Mesothelial cell of epicardium (in vitro differentiated cells): Measurements from ENCODE around the gene SLC7A5. TPM values are rescaled to one million over a fixed set of nuclear protein-coding genes. Genes with fewer than 3 reads are reported as not detected.

ENCODE experiments used
- DNase-seq, 2 experiments: peaks; one replicate each; pipeline ENCODE4 v3.0.0; 2021; ENCODE audit warnings: low spot score in 2 of 2; ENCODE audit not compliant: unreplicated experiment in 2 of 2
- H3K27ac Mint-ChIP-seq: 2 replicates; pipeline ENCODE4 v1.8.0; 2021; ENCODE audit warnings: mixed read lengths
- H3K27me3 Mint-ChIP-seq: 2 replicates; pipeline ENCODE4 v1.8.0; 2021; ENCODE audit warnings: low read depth, mixed read lengths
- H3K36me3 Mint-ChIP-seq: 2 replicates; pipeline ENCODE4 v1.8.0; 2021; ENCODE audit warnings: mixed read lengths
- H3K4me1 Mint-ChIP-seq: 2 replicates; pipeline ENCODE4 v1.8.0; 2021; ENCODE audit warnings: mixed read lengths
- H3K4me3 Mint-ChIP-seq: 2 replicates; pipeline ENCODE4 v1.8.0; 2021; ENCODE audit warnings: mild to moderate bottlenecking, moderate library complexity, mixed read lengths
- H3K9me3 Mint-ChIP-seq: 2 replicates; pipeline ENCODE4 v1.8.0; 2021; ENCODE audit warnings: mixed read lengths
- total RNA-seq: library from RNA; stranded (reverse); gene quantifications from 3 replicates; pipeline ENCODE4 v1.2.1, GENCODE V29; 2021
- TF ChIP-seq, protein P1 (sequence below): fragments of 200-600 bp; sonication (generic); IDR thresholded peaks from one replicate; pipeline ENCODE4 v1.5.0; 2021; ENCODE audit warnings: antibody characterized with exemption; ENCODE audit not compliant: unreplicated experiment

The SLC7A5 gene
- total RNA-seq, 1 donor from 2014 or later, result 70.0 TPM

DNA sequence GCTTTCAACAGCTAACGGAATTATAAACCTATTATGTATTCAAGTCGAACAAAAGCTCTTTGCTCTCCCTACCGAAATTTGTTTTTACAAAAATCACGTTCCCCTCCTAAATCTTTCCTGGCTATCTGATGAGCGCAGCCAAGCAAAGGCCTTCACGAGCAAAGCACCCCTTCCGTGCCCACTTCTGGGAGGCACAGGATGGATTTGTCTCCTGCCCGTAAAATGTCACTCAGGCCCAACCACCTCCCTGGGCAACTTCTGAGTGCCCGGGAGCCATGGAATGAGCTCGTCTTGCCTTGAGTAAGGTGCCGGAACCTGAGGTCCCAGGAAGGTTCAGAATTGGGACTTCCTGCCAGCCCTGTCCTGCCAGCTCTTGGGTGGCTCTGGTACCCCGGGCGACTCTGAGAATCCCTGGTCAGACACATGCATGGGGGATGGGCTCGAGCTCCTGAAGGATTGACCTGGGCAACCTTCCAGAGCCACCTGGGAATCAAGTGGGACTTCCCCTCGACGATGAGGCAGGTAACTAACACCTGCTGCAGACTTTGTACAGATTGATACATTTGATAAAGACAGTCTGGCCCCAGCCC lies 19.8 kb downstream of the SLC7A5 start:
- Mint-ChIP-seq H3K4me3 (no peak overlapping the region), H3K9me3 (no peaks in the 10 kb centered on the region), H3K27me3 (no peaks in the 10 kb centered on the region), H3K4me1 (peaks cover 50% of the 10 kb centered on the region), H3K36me3 (no peaks in the 10 kb centered on the region), H3K27ac (no peak overlapping the region)
- no peak for DNase-seq
- TF ChIP-seq, protein P1, sequence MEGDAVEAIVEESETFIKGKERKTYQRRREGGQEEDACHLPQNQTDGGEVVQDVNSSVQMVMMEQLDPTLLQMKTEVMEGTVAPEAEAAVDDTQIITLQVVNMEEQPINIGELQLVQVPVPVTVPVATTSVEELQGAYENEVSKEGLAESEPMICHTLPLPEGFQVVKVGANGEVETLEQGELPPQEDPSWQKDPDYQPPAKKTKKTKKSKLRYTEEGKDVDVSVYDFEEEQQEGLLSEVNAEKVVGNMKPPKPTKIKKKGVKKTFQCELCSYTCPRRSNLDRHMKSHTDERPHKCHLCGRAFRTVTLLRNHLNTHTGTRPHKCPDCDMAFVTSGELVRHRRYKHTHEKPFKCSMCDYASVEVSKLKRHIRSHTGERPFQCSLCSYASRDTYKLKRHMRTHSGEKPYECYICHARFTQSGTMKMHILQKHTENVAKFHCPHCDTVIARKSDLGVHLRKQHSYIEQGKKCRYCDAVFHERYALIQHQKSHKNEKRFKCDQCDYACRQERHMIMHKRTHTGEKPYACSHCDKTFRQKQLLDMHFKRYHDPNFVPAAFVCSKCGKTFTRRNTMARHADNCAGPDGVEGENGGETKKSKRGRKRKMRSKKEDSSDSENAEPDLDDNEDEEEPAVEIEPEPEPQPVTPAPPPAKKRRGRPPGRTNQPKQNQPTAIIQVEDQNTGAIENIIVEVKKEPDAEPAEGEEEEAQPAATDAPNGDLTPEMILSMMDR, result no peak

DNA sequence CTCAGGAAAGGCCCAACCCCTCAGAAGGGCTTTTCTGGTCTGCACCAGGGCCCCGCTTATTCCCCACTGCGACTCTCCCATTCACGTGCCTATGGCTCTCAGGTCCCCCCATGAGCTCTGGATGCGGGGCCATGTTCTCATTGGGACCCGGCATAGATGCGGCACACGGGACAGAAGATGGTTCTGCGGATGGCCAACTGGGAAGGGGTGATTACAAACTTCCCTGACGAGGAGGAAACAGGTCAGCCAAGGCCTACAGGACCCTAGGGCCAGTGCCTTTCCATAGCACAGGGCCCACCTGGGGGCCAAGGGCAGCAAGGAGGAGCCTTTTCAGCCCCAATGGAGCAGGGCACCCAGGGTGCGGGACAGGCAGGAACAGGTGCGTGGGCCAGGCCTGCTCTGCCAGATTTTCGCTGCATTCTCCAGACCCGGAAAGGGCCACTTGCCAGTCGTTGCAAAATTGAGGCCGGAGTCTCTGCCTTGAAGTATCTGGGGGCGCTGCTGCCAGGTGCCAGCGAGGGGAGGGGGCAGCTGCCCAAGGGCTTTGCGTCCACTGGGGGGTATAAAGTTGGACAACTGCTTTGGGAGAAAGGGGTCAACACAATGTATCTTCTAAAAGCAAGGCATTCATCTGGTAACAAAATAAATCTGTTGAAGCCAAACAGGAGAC lies 20.5 kb downstream of the SLC7A5 start:
- no peaks in the 10 kb centered on the region for H3K36me3 Mint-ChIP-seq
- peaks cover 45% of the 10 kb centered on the region for H3K4me1 Mint-ChIP-seq
- H3K4me3 Mint-ChIP-seq, result no peak overlapping the region
- H3K9me3 Mint-ChIP-seq, result no peaks in the 10 kb centered on the region
- no peaks in the 10 kb centered on the region for H3K27me3 Mint-ChIP-seq
- DNase-seq, result no peak
- TF ChIP-seq, protein P1, result no peak
- H3K27ac Mint-ChIP-seq, result no peak overlapping the region

DNA sequence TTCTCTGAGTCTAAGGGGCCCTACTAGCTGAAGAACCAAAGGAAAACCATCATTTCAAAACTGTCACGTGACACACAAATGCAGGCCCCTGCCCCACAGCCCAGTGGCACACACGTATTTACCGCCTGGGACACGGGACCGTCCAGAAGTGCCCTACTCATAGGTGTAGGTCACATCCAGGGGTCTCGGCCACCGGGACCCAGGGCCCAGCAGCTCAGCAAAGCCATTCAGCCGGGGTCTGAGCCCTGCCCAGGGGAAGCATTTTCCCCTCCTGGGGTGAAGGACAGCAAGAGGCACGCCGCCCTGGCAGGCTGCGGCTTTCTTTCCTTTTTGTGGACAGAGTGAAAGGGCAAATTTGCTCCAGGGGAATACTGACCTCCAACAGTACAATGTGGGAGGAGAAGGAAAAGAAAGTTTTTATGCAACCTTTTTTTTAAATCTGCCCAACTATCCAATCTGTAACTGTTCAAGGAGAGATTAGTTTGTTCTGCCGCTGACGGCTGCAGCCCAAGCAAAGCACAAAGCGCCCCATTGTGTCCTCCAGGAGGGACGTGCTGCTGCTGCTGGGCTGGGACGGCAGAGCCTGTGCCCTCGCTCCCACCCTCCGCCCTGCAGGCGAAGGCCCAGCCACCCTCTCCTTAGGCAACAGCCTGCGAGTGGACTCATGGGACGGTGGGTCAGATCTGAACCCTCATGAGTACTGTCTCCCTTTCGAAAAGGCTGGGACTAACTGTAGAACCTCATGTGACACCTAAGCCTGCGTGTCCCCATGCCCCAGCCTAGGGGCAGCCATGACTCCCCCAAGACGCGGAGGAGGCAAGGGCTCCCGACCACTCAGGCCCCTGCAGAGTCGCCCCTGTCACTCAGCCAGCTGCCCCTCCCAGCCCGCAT lies 21.3 kb downstream of the SLC7A5 start:
- Mint-ChIP-seq H3K36me3 (no peaks in the 10 kb centered on the region), H3K4me1 (peaks cover 38% of the 10 kb centered on the region), H3K27me3 (no peaks in the 10 kb centered on the region), H3K9me3 (no peaks in the 10 kb centered on the region), H3K27ac (no peak overlapping the region), H3K4me3 (no peak overlapping the region)
- no peak for DNase-seq
- TF ChIP-seq, protein P1, result no peak

DNA sequence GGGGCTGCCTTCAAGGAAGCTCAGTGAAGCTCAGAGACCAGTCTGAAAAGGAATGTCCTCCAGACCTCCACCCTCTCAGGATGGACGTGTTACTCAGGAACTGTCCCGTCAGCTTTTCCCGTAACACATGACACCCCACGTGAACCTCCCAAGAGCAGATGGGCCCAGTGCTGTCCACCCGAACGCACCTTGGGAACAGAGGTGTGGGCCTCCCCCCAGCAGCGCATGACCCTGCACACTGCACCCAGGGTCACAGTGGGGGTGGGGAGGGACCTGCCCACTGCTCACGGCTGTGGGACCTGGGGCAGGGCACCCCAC lies 21.9 kb downstream of the SLC7A5 start:
- Mint-ChIP-seq H3K4me3 (no peak overlapping the region), H3K36me3 (no peaks in the 10 kb centered on the region), H3K4me1 (peaks cover 32% of the 10 kb centered on the region), H3K27me3 (no peaks in the 10 kb centered on the region), H3K27ac (no peak overlapping the region), H3K9me3 (no peaks in the 10 kb centered on the region)
- DNase-seq, result no peak
- TF ChIP-seq, protein P1, result no peak

DNA sequence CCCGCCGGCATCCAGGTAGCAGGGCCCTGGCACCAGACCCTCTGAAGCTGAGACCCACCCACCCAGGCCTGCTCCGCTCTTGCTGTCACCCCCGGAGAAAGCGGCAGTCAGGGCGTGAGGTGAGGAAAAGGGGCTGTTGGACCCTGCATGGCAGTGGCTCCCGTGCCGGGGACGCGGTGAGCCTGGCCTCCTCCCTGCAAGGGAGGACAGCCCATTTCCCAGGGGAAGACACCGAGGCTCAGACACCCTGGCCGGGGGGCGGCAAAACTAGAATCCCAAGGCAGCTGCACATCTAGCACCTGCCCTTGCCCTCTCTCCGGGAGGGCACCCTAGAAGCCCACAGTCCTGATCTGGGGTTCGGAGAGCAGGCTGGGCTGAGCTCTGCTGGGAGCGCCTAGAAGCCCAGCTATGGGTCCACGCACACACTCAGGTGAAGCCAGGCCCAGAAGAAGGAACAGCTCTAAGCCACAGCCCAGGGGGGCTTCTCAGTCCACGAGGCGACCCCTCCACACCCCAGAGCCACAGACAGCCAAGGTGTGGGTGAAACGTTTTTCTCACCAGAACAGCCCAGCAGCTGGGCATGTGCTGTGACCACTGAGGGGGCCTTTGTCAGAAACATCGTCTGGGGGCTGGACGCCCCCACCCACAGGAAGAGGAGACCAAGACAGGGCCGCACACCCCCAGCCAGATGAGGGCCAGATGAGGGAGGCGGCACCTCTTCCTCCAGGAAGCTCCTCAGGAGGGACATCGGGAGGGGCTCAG lies 22.4 kb downstream of the SLC7A5 start:
- no peak overlapping the region for H3K27ac Mint-ChIP-seq
- TF ChIP-seq, protein P1, result no peak

More for the DNA sequence above, 22.4 kb downstream of the SLC7A5 start:
- Mint-ChIP-seq H3K36me3 (no peaks in the 10 kb centered on the region), H3K9me3 (no peaks in the 10 kb centered on the region), H3K4me3 (no peak overlapping the region), H3K27me3 (no peaks in the 10 kb centered on the region), H3K4me1 (peaks cover 26% of the 10 kb centered on the region)
- no peak for DNase-seq
